ENCODE results near the gene CTBP2. TPM values are rescaled to one million over a fixed set of nuclear protein-coding genes. Genes with fewer than 3 reads are reported as not detected.

CTBP2 gene
- total and polyA plus RNA-seq, 2 of the 13 experiments (the other 11 are each of a cell fraction or from before 2014, with no cell fraction given) = 0.08 TPM; not detected in 1

DNA sequence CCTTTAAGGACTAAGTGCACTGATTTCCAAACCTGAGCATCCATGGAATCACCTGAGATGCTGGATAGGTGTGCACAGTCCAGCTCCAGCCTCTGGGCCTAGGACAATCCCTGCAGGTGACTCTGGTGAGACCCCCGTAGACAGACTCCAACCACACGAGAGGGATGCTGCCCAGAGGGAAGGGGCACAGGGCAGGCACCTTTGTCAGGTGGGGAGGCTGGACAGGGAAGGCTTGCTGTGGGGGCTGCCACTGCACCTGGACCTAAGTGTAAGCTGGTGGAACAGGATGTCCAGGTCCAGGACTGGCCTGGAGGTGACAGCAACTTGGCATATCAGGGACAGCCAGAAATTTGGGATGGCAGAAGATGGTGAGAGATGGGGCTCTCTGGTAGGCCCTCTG lies 45.1 kb upstream of the CTBP2 start:
- ATAC-seq (no peak), FAIRE-seq (no peak), DNase-seq (ENCODE audit: low spot score) (no peak)
- Histone ChIP-seq H3K27me3 (ENCODE audit: control insufficient read depth in 1 of 2, insufficient read depth in 2 of 2, low read length in 2 of 2) (peaks cover 0 to 15% of the 10 kb centered on the region in 2 experiments; a peak in 1 of 5 replicates), H4K20me1 (ENCODE audit: insufficient read depth, low read length) (no peaks in the 10 kb centered on the region), H3K9me3 (ENCODE audit: low read length) (no peaks in the 10 kb centered on the region), H3K4me1 (ENCODE audit: insufficient read depth, low read length) (no peaks in the 10 kb centered on the region), H3K4me2 (ENCODE audit: low read depth, low read length) (no peak overlapping the region), H3K9ac (ENCODE audit: insufficient read depth, low read depth, low read length) (no peak overlapping the region), H3K79me2 (ENCODE audit: insufficient read depth, low read length) (no peaks in the 10 kb centered on the region), H2AFZ (ENCODE audit: low read length) (no peak overlapping the region), H3K27ac (ENCODE audit: extremely low read length, insufficient read depth, low read length) (no peak overlapping the region), H3K36me3 (replicated peaks in 1 of 2; ENCODE audit: control insufficient read depth in 1 of 2, insufficient read depth in 2 of 2, low read length in 2 of 2) (no peaks in the 10 kb centered on the region), H3K4me3 (replicated peaks in 1 of 3; ENCODE audit: insufficient read depth in 1 of 3, low read depth in 2 of 3, low read length in 3 of 3) (no peak overlapping the region)
- no peak for TF ChIP-seq FLYWCH1 (CRISPR knock-in tag; IDR thresholded peaks at IDR 0.05)
- TF ChIP-seq KAT2B (IDR thresholded peaks at IDR 0.05; ENCODE audit: borderline replicate concordance, low read depth, low read length) = no peak
- no peak for TF ChIP-seq SP140L (CRISPR knock-in tag; IDR thresholded peaks at IDR 0.05; ENCODE audit: borderline replicate concordance)
- TF ChIP-seq ZNF629 (CRISPR knock-in tag; conservative IDR thresholded peaks at IDR 0.05) = no peak
- no peak for TF ChIP-seq MYC (CRISPR knock-in tag; IDR thresholded peaks at IDR 0.05; ENCODE audit: borderline replicate concordance)
- no peak for TF ChIP-seq ZFP1 (CRISPR knock-in tag; IDR thresholded peaks at IDR 0.05)
- TF ChIP-seq MLX (CRISPR knock-in tag; IDR thresholded peaks at IDR 0.05) = no peak
- TF ChIP-seq KLF9 (CRISPR knock-in tag; IDR thresholded peaks at IDR 0.05; ENCODE audit: low read depth) = no peak
- TF ChIP-seq, protein P1, sequence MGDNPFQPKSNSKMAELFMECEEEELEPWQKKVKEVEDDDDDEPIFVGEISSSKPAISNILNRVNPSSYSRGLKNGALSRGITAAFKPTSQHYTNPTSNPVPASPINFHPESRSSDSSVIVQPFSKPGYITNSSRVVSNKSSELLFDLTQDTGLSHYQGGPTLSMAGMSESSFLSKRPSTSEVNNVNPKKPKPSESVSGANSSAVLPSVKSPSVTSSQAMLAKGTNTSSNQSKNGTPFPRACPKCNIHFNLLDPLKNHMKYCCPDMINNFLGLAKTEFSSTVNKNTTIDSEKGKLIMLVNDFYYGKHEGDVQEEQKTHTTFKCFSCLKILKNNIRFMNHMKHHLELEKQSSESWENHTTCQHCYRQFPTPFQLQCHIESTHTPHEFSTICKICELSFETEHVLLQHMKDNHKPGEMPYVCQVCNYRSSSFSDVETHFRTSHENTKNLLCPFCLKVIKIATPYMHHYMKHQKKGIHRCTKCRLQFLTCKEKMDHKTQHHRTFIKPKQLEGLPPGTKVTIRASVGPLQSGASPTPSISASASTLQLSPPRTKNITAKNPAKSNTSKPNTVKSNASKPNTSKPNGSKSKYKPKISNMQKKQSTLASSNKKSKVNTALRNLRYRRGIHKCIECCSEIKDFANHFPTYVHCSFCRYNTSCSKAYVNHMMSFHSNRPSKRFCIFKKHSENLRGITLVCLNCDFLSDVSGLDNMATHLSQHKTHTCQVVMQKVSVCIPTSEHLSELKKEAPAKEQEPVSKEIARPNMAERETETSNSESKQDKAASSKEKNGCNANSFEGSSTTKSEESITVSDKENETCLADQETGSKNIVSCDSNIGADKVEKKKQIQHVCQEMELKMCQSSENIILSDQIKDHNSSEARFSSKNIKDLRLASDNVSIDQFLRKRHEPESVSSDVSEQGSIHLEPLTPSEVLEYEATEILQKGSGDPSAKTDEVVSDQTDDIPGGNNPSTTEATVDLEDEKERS (CRISPR knock-in tag; IDR thresholded peaks at IDR 0.05) = no peak
- POLR2A ChIA-PET = no interaction called here
- WGBS (ENCODE audit: low lambda C conversion rate) = 0% methylated on average over 2 of the region's 2 CpGs
- CTCF ChIA-PET (ENCODE audit: low intra/inter-chr PET ratio, low total read pairs) = no interaction called here
- intact Hi-C loops (cut with micrococcal nuclease; ENCODE audit: unreplicated experiment) = no loop called here
- in situ Hi-C loops (cut with HindIII; ENCODE audit: extremely low pct_ligation_motif_present, low pct_unique_long_range_greater_than_20kb) = no loop called here
- BruUV-seq (replicated peaks) = no TSS peak

Data from HepG2 (cell line).